ENCODE data around the gene ZMYM1. TPM values are rescaled to one million over a fixed set of nuclear protein-coding genes. Genes with fewer than 3 reads are reported as not detected.
"Not testable (repeated sequence)": the region's sequence is repeated elsewhere in the genome, so short reads cannot be mapped to it uniquely, and the experiment has no call there.

The ZMYM1 gene
- total RNA-seq, 1 donor from 2014 or later, result 6.9 TPM

DNA sequence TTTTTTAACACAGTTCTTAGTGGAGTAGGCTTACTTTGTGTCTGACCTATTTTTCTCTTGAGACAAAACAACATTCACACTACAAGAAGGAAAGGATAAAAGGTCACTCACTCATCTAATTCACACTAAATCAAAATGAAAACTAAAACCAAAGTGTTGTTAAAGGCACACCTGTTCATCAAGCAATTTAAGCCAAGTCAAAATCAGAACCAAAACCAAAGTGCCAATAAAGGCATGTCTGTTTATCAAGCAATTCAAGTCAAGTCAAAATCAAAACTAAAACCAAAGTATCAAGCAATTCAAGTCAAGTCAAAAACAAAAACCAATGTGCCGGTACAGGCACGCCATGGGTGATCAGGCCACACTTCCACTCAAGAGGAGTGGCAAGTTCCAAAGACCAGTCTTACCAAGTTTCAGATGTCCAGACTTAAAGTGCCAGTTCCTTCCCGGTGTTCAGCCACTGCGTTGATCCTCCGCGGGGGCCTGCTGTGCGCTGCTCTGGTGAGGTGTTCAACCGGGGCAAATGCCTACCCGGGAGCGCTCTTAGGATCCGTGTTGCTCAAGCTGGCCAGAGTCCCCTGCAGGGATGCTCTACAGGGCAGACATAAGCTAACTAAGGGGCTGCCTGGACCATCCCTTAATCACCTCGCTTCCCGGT is 66.8 kb downstream of the ZMYM1 start:
- not testable (repeated sequence) for DNase-seq (ENCODE audit: low spot score)

DNA sequence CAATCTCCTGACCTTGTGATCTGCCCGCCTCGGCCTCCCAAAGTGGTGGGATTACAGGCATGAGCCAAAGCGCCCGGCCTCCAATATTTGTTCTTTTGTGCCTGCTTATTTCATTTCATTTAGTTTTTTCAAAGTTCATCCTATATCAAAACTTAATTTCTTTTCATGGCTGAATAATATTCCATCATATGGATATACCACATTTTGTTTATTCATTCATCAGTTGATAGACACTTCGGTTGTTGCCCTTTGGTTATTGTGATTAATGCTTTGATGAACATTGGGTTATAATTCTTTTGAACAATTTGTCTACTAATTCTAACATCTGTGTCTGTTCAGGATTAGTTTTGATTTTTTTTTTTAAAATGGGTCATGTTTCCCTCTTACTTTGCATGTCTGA is 72.0 kb downstream of the ZMYM1 start:
- intact Hi-C loops (cut with DNase I), result no loop called here
- no peak for DNase-seq (ENCODE audit: low spot score)

More for the DNA sequence above, 66.8 kb downstream of the ZMYM1 start:
- intact Hi-C loops (cut with DNase I), result not testable (repeated sequence)

- intact Hi-C loops (cut with DNase I), result no loop called here
- no peak for DNase-seq (ENCODE audit: low spot score)
Measured at GRCh38 chr1:35164893-35165292, 85.7 kb downstream of the ZMYM1 start.

Other genes starting within 250 kb of the ZMYM1 start
- 49.4 TPM for gene SMIM12, start 219.6 kb upstream of the ZMYM1 start, total RNA-seq
- 0.11 TPM for gene DLGAP3, start 149.7 kb upstream of the ZMYM1 start, total RNA-seq
- 8.5 TPM for gene TMEM35B, start 94.0 kb upstream of the ZMYM1 start, total RNA-seq
- gene ZMYM6, start 47.4 kb upstream of the ZMYM1 start, total RNA-seq, result 17.5 TPM
- 115 TPM for gene SFPQ, start 113.8 kb downstream of the ZMYM1 start, total RNA-seq
- 36.1 TPM for gene ZMYM4, start 189.3 kb downstream of the ZMYM1 start, total RNA-seq

All from cardiac septum (tissue), 1 donor.